Endothelial cell of umbilical vein (primary cell): ENCODE results near the gene TNRC6C. TPM values are rescaled to one million over a fixed set of nuclear protein-coding genes. Genes with fewer than 3 reads are reported as not detected.

ENCODE experiments used
- BruUV-seq: library from RNA; stranded (reverse); fragments of 400-500 nt; replicated peaks from 2 replicates; lab custom pipeline; 2021; lab: Mats Ljungman, UMichigan
- CTCF ChIA-PET: fragments of 300-600, 350-600 bp; sonication (Branson Sonifier 250); formaldehyde crosslinking; loops from one replicate; lab custom pipeline; 2021; ENCODE audit warnings: antibody characterized with exemption, inconsistent platforms; lab: Charles Lee
- POLR2A ChIA-PET: fragments of 300-600, 350-600 bp; sonication (Branson Sonifier 250); formaldehyde crosslinking; loops from one replicate; lab custom pipeline; 2021; ENCODE audit warnings: antibody characterized with exemption, inconsistent platforms; lab: Charles Lee
- DNase-seq: peaks from one replicate; pipeline ENCODE4 v3.0.0-alpha.2; 2011; ENCODE audit warnings: low read depth, low spot score
- FAIRE-seq: peaks from 2 replicates; lab custom pipeline; 2011; peaks lifted over from hg19 to GRCh38; lab: Jason Lieb, UNC
- H2AFZ ChIP-seq: 2 replicates; pipeline ENCODE4 v1.6.0; 2012; ENCODE audit warnings: low read depth, low read length, control low read depth, inconsistent platforms
- H3K27ac ChIP-seq: 2 replicates; pipeline ENCODE4 v1.5.1; 2011; ENCODE audit warnings: low read depth, mild to moderate bottlenecking, control low read depth, low read length, moderate library complexity; ENCODE audit not compliant: insufficient read depth
- H3K27me3 ChIP-seq, 2 experiments: 2 replicates each; pipeline versions ENCODE4 v1.6.0 to v1.6.1; 2011; ENCODE audit warnings: low read length in 2 of 2, mixed read lengths in 1 of 2; ENCODE audit not compliant: control insufficient read depth in 2 of 2, insufficient read depth in 2 of 2
- H3K36me3 ChIP-seq, 2 experiments: 2 replicates in 1 of 2; 3 replicates in 1 of 2; pipeline ENCODE4 v1.5.1; 2011; ENCODE audit warnings: low read length in 2 of 2, mild to moderate bottlenecking in 1 of 2, moderate library complexity in 1 of 2; ENCODE audit not compliant: control insufficient read depth in 2 of 2, insufficient read depth in 2 of 2; ENCODE audit errors: extremely low read depth in 1 of 2
- H3K4me1 ChIP-seq: 3 replicates; pipeline ENCODE4 v1.5.1; 2011; ENCODE audit warnings: mild to moderate bottlenecking, low read length; ENCODE audit not compliant: control insufficient read depth, insufficient read depth; ENCODE audit errors: extremely low read depth
- H3K4me2 ChIP-seq: 2 replicates; pipeline ENCODE4 v1.6.1; 2011; ENCODE audit warnings: low read length, control low read depth, mixed read lengths; ENCODE audit not compliant: insufficient read depth
- H3K4me3 ChIP-seq, 3 experiments: fragments of 200-600 bp in 1 of 3; sonication (generic), shearing (Covaris generic) in 1 of 3; replicated peaks in 1 of 3; 2 replicates each; pipeline ENCODE4 v1.5.1; 2011 to 2016; ENCODE audit warnings: control low read depth in 3 of 3, low read length in 3 of 3, mild to moderate bottlenecking in 2 of 3, inconsistent platforms in 1 of 3, low read depth in 1 of 3, moderate library complexity in 1 of 3; ENCODE audit not compliant: insufficient read depth in 1 of 3
- H3K79me2 ChIP-seq: 2 replicates; pipeline ENCODE4 v1.6.0; 2012; ENCODE audit warnings: low read length, inconsistent platforms; ENCODE audit not compliant: control insufficient read depth, insufficient read depth
- H3K9ac ChIP-seq: replicated peaks from 2 replicates; pipeline ENCODE3; 2011; ENCODE audit warnings: low read length, control low read depth; ENCODE audit not compliant: insufficient read depth; ENCODE audit errors: extremely low read depth
- H3K9me1 ChIP-seq: replicated peaks from 3 replicates; pipeline ENCODE4 v1.6.0; 2011; ENCODE audit warnings: mild to moderate bottlenecking, low read length; ENCODE audit not compliant: control insufficient read depth, insufficient read depth; ENCODE audit errors: extremely low read depth
- H3K9me3 ChIP-seq: replicated peaks from 2 replicates; pipeline ENCODE4 v1.5.1; 2012; ENCODE audit warnings: low read length, inconsistent platforms; ENCODE audit not compliant: control insufficient read depth, insufficient read depth
- H4K20me1 ChIP-seq: replicated peaks from 2 replicates; pipeline ENCODE3; 2011; ENCODE audit warnings: mild to moderate bottlenecking, low read length; ENCODE audit not compliant: control insufficient read depth, insufficient read depth; ENCODE audit errors: extremely low read depth
- CTCF ChIP-seq, 2 donors: IDR thresholded peaks; 1 replicate in 1 of 2; 2 replicates in 1 of 2; pipeline ENCODE4 v1.5.1; 2011; ENCODE audit warnings: low read length in 2 of 2, mild to moderate bottlenecking in 2 of 2, moderate library complexity in 2 of 2, control low read depth in 1 of 2, inconsistent platforms in 1 of 2, low read depth in 1 of 2; ENCODE audit not compliant: insufficient read depth in 1 of 2; ENCODE audit errors: extremely low read depth in 1 of 2
- EZH2 ChIP-seq: IDR thresholded peaks from 2 replicates; pipeline ENCODE4 v1.6.1; 2012; ENCODE audit warnings: borderline replicate concordance, low read depth, mild to moderate bottlenecking, moderate library complexity, low read length, inconsistent platforms; ENCODE audit not compliant: severe bottlenecking
- GATA2 ChIP-seq: IDR thresholded peaks from 2 replicates; pipeline ENCODE4 v1.7.0; 2011; ENCODE audit warnings: low read depth, mild to moderate bottlenecking, moderate library complexity, mixed read lengths, low read length; ENCODE audit not compliant: insufficient read length, insufficient read depth
- JUN ChIP-seq: IDR thresholded peaks from 2 replicates; pipeline ENCODE4 v1.6.1; 2011; ENCODE audit warnings: borderline replicate concordance, low read depth; ENCODE audit not compliant: insufficient read length, insufficient read depth
- MAX ChIP-seq: IDR thresholded peaks from 2 replicates; pipeline ENCODE4 v1.6.1; 2011; ENCODE audit not compliant: insufficient read depth, insufficient read length
- MYC ChIP-seq: IDR thresholded peaks from one replicate; pipeline ENCODE4 v1.6.1; 2011; ENCODE audit warnings: mild to moderate bottlenecking, low read depth, low read length
- POLR2A ChIP-seq: IDR thresholded peaks from 2 replicates; pipeline ENCODE4 v1.6.1; 2012; ENCODE audit warnings: low read depth, mild to moderate bottlenecking, control low read depth, low read length
- POLR2AphosphoS5 ChIP-seq: IDR thresholded peaks from 2 replicates; pipeline ENCODE4 v1.6.1; 2012; ENCODE audit warnings: low read depth, mild to moderate bottlenecking, control low read depth, low read length, moderate library complexity; ENCODE audit not compliant: insufficient read depth
- dilution Hi-C: fragments of 300-500 bp; cut with MboI; formaldehyde crosslinking; loops from one replicate; pipeline ENCODE4 v1.15.0; 2019; ENCODE audit warnings: low sequenced_read_pairs; ENCODE audit not compliant: extremely low pct_ligation_motif_present
- intact Hi-C: fragments of 100-400 bp; cut with micrococcal nuclease; formaldehyde crosslinking; loops from one replicate; pipeline ENCODE4 v1.10.0; 2022
- polyA plus RNA-seq, 4 experiments: library from polyadenylated mRNA; depleted of rRNA in 3 of 4; stranded (reverse) in 3 of 4; unstranded in 1 of 4; fragments of >200 nt; gene quantifications; 2 replicates each; pipeline versions ENCODE4 v1.2.1 to v1.2.3, GENCODE V29; 2011 to 2012; ENCODE audit warnings: missing spikeins in 1 of 4
- total RNA-seq: library from RNA; stranded (reverse); gene quantifications from 2 replicates; pipeline ENCODE4 v1.2.3, GENCODE V29; 2021

The TNRC6C gene
- total and polyA plus RNA-seq, 2 donors (not counting 3 experiments of a cell fraction or from before 2014, with no cell fraction given) = 2.1 to 17.5 TPM

- TF ChIP-seq MYC (no peak), CTCF (IDR thresholded peaks at IDR 0.05; ENCODE audit: extremely low read depth in 1 of 2, insufficient read depth in 1 of 2, low read depth in 1 of 2, low read length in 2 of 2) (no peak), GATA2 (no peak), POLR2A (no peak), MAX (no peak), POLR2AphosphoS5 (no peak), JUN (no peak), EZH2 (no peak)
- dilution Hi-C loops (no loop called here), intact Hi-C loops (no loop called here)
- no peak overlapping the region for H3K4me2 ChIP-seq
- H3K27ac ChIP-seq = no peak overlapping the region
- no peak for FAIRE-seq
- ChIA-PET POLR2A (no interaction called here), CTCF (interaction anchor here (2.4 to 4.3 kb wide), 6 partner anchors 12 to 168 kb away, joined by 20 to 116 read pairs (median 43); no protein-coding TSS in a partner anchor)
- H4K20me1 ChIP-seq = no peaks in the 10 kb centered on the region
- no peaks in the 10 kb centered on the region for H3K79me2 ChIP-seq
- no peak overlapping the region for H3K9ac ChIP-seq
- no peaks in the 10 kb centered on the region for H3K9me1 ChIP-seq
- no peaks in the 10 kb centered on the region for H3K27me3 ChIP-seq
- H3K4me3 ChIP-seq = no peak overlapping the region
- BruUV-seq = no TSS peak
- H2AFZ ChIP-seq = no peak overlapping the region
- H3K4me1 ChIP-seq = no peaks in the 10 kb centered on the region
- H3K9me3 ChIP-seq = no peaks in the 10 kb centered on the region
- no peak for DNase-seq
- peaks cover 0 to 18% of the 10 kb centered on the region in 2 experiments for H3K36me3 ChIP-seq
Observed at GRCh38 chr17:78082988-78083387, 124.5 kb downstream of the TNRC6C start.
